PC-9 (cell line): ENCODE results near the gene ARL6. TPM values are rescaled to one million over a fixed set of nuclear protein-coding genes. Genes with fewer than 3 reads are reported as not detected.

Experiments
- BruUV-seq: library from RNA; stranded (reverse); fragments of 400-500 nt; replicated peaks from 2 replicates; lab custom pipeline; 2021; lab: Mats Ljungman, UMichigan
- CTCF ChIA-PET: fragments of 300-600 bp; sonication (Branson Sonifier 250); formaldehyde crosslinking; loops from one replicate; lab custom pipeline; 2022; ENCODE audit warnings: antibody characterized with exemption; lab: Charles Lee
- POLR2A ChIA-PET: fragments of 300-600 bp; sonication (Branson Sonifier 250); formaldehyde crosslinking; loops from one replicate; lab custom pipeline; 2022; ENCODE audit warnings: antibody characterized with exemption; ENCODE audit not compliant: unreplicated experiment; lab: Charles Lee
- DNase-seq, 2 experiments: peaks; one replicate each; pipeline versions ENCODE4 v3.0.0 to v3.0.0-alpha.2; 2015 to 2022; ENCODE audit warnings: mixed read lengths in 1 of 2
- H2AFZ ChIP-seq: fragments of 200-600 bp; sonication (generic); 2 replicates; pipeline ENCODE4 v1.8.1; 2017; ENCODE audit warnings: antibody characterized with exemption
- H3F3A ChIP-seq: fragments of 200-600 bp; sonication (generic); 2 replicates; pipeline ENCODE4 v1.8.1; 2017; ENCODE audit warnings: antibody characterized with exemption, mild to moderate bottlenecking, low read depth; ENCODE audit not compliant: insufficient read depth
- H3K27ac ChIP-seq: fragments of 200-600 bp; sonication (generic); 2 replicates; pipeline ENCODE4 v1.6.1; 2016; ENCODE audit warnings: mixed run types
- H3K27me3 ChIP-seq: fragments of 200-600 bp; sonication (generic); 2 replicates; pipeline ENCODE4 v1.6.1; 2016; ENCODE audit warnings: low read depth, mixed run types; ENCODE audit not compliant: insufficient read depth
- H3K36me3 ChIP-seq: fragments of 200-600 bp; sonication (generic); 2 replicates; pipeline ENCODE4 v1.6.1; 2016; ENCODE audit warnings: low read depth, mixed run types
- H3K4me1 ChIP-seq: fragments of 200-600 bp; sonication (generic); replicated peaks from 2 replicates; pipeline ENCODE4 v1.6.1; 2016; ENCODE audit warnings: mixed run types; ENCODE audit not compliant: insufficient read depth
- H3K4me2 ChIP-seq: fragments of 200-600 bp; sonication (generic); 2 replicates; pipeline ENCODE4 v1.6.1; 2017; ENCODE audit warnings: mixed run types
- H3K4me3 ChIP-seq: fragments of 200-600 bp; sonication (generic); 2 replicates; pipeline ENCODE4 v1.6.1; 2016; ENCODE audit warnings: mixed run types
- H3K79me2 ChIP-seq: fragments of 200-600 bp; sonication (generic); 2 replicates; pipeline ENCODE4 v1.6.1; 2017; ENCODE audit warnings: low read depth, mixed run types
- H3K9me2 ChIP-seq: fragments of 200-600 bp; sonication (generic); 2 replicates; pipeline ENCODE4 v1.8.1; 2017; ENCODE audit warnings: mild to moderate bottlenecking; ENCODE audit not compliant: insufficient read depth
- H3K9me3 ChIP-seq: fragments of 200-600 bp; sonication (generic); 2 replicates; pipeline ENCODE4 v1.8.1; 2016; ENCODE audit warnings: low read depth; ENCODE audit not compliant: insufficient read depth
- H4K20me1 ChIP-seq: fragments of 200-600 bp; sonication (generic); 2 replicates; pipeline ENCODE4 v1.8.1; 2017; ENCODE audit not compliant: insufficient read depth
- CTCF ChIP-seq: fragments of 200-600 bp; sonication (generic); conservative IDR thresholded peaks from 2 replicates; pipeline ENCODE4 v1.6.1; 2017; ENCODE audit warnings: mixed run types, antibody characterized with exemption, mild to moderate bottlenecking, moderate library complexity
- EZH2 ChIP-seq: fragments of 200-600 bp; sonication (generic); IDR thresholded peaks from 2 replicates; pipeline ENCODE4 v1.8.0; 2017; ENCODE audit warnings: antibody characterized with exemption, low read depth
- intact Hi-C: fragments of 100-400 bp; cut with micrococcal nuclease; formaldehyde crosslinking; loops from one replicate; pipeline ENCODE4 v1.10.0; 2022; ENCODE audit not compliant: unreplicated experiment
- total RNA-seq: library from RNA; stranded (reverse); gene quantifications from 2 replicates; pipeline ENCODE4 v1.2.3, GENCODE V29; 2021

ARL6 gene
- total RNA-seq, 1 experiment from 2014 or later: 14.6 TPM

- no peak overlapping the region for H3K27ac ChIP-seq
- H2AFZ ChIP-seq: no peak overlapping the region
- no peak overlapping the region for H3K4me2 ChIP-seq
- TF ChIP-seq CTCF (no peak), EZH2 (no peak)
- no TSS peak for BruUV-seq
- H3K79me2 ChIP-seq: no peaks in the 10 kb centered on the region
- no peak for DNase-seq
- POLR2A ChIA-PET: no interaction called here
- H3F3A ChIP-seq: no peaks in the 10 kb centered on the region
- no peaks in the 10 kb centered on the region for H4K20me1 ChIP-seq
- H3K4me1 ChIP-seq: no peaks in the 10 kb centered on the region
- no peaks in the 10 kb centered on the region for H3K36me3 ChIP-seq
- no peaks in the 10 kb centered on the region for H3K9me3 ChIP-seq
- CTCF ChIA-PET: no interaction called here
- no peaks in the 10 kb centered on the region for H3K27me3 ChIP-seq
- H3K4me3 ChIP-seq: no peak overlapping the region
- H3K9me2 ChIP-seq: no peaks in the 10 kb centered on the region
- intact Hi-C loops: no loop called here
These were observed 22.5 kb upstream of the ARL6 start for GRCh38 chr3:97742036-97742435.

GRCh38 chr3:97744289-97744688 is 20.3 kb upstream of the ARL6 start:
- H3K27ac ChIP-seq: no peak overlapping the region
- H3F3A ChIP-seq: no peaks in the 10 kb centered on the region
- H3K4me1 ChIP-seq: no peaks in the 10 kb centered on the region
- H3K36me3 ChIP-seq: no peaks in the 10 kb centered on the region
- no peaks in the 10 kb centered on the region for H3K9me3 ChIP-seq
- TF ChIP-seq CTCF: no peak
- no peak for TF ChIP-seq EZH2
- no peak overlapping the region for H2AFZ ChIP-seq
- H4K20me1 ChIP-seq: no peaks in the 10 kb centered on the region
- H3K4me2 ChIP-seq: no peak overlapping the region
- ChIA-PET POLR2A (no interaction called here), CTCF (no interaction called here)
- H3K4me3 ChIP-seq: no peak overlapping the region
- no peaks in the 10 kb centered on the region; the same call in 1 of the 2 replicates for H3K9me2 ChIP-seq
- no peaks in the 10 kb centered on the region for H3K79me2 ChIP-seq
- no TSS peak for BruUV-seq
- no peak for DNase-seq
- intact Hi-C loops: no loop called here
- H3K27me3 ChIP-seq: no peaks in the 10 kb centered on the region

GRCh38 chr3:97763586-97764406 is 762 bp upstream of the ARL6 start:
- peak overlapping the region; percentile 99 for H2AFZ ChIP-seq
- H3K9me3 ChIP-seq: peaks cover 3% of the 10 kb centered on the region; the same call in 1 of the 2 replicates
- peaks cover 22% of the 10 kb centered on the region for H3K4me1 ChIP-seq
- no peaks in the 10 kb centered on the region for H3K36me3 ChIP-seq
- CTCF ChIA-PET: interaction anchor here (1.0 kb wide), 3 partner anchors 45 to 258 kb away, joined by 3 read pairs; partner anchors contain the start of gene CRYBG3
- H3K4me3 ChIP-seq: peak overlapping the region; percentile 69
- POLR2A ChIA-PET: interaction anchor here (0.6 kb wide), 1 partner anchor 728 kb away, joined by 4 read pairs; no protein-coding TSS in a partner anchor
- H3K4me2 ChIP-seq: peak overlapping the region; percentile 86
- H3K79me2 ChIP-seq: peaks cover 19% of the 10 kb centered on the region
- DNase-seq: no peak
- H3F3A ChIP-seq: peaks cover 12% of the 10 kb centered on the region; the same call in 1 of the 2 replicates
- intact Hi-C loops: loop anchor here (1.0 kb wide), 1 partner anchor 208 kb away; no protein-coding TSS in a partner anchor
- H4K20me1 ChIP-seq: no peaks in the 10 kb centered on the region
- no peaks in the 10 kb centered on the region; the same call in 1 of the 2 replicates for H3K9me2 ChIP-seq
- TF ChIP-seq CTCF (no peak), EZH2 (no peak)
- BruUV-seq: TSS peak; percentile 82
- peak overlapping the region; percentile 28 for H3K27ac ChIP-seq
- H3K27me3 ChIP-seq: no peaks in the 10 kb centered on the region
